Endothelial cell (in vitro differentiated cells): ENCODE results near the gene ANKS1B. TPM values are rescaled to one million over a fixed set of nuclear protein-coding genes. Genes with fewer than 3 reads are reported as not detected.

Experiments
- DNase-seq: peaks from one replicate; pipeline ENCODE4 v3.0.0; 2021; ENCODE audit warnings: low spot score
- H3K27ac Mint-ChIP-seq: one replicate; pipeline ENCODE4 v1.8.0; 2021; ENCODE audit warnings: mixed read lengths, inconsistent platforms; ENCODE audit not compliant: unreplicated experiment
- H3K27me3 Mint-ChIP-seq: one replicate; pipeline ENCODE4 v1.8.0; 2021; ENCODE audit warnings: mild to moderate bottlenecking, moderate library complexity, mixed read lengths, inconsistent platforms; ENCODE audit not compliant: unreplicated experiment
- H3K36me3 Mint-ChIP-seq: one replicate; pipeline ENCODE4 v1.8.0; 2021; ENCODE audit warnings: mild to moderate bottlenecking, low read depth, mixed read lengths, inconsistent platforms; ENCODE audit not compliant: unreplicated experiment
- H3K4me1 Mint-ChIP-seq: one replicate; pipeline ENCODE4 v1.8.0; 2021; ENCODE audit warnings: mild to moderate bottlenecking, mixed read lengths, inconsistent platforms; ENCODE audit not compliant: unreplicated experiment
- H3K4me3 Mint-ChIP-seq: one replicate; pipeline ENCODE4 v1.8.0; 2021; ENCODE audit warnings: mild to moderate bottlenecking, mixed read lengths, inconsistent platforms; ENCODE audit not compliant: unreplicated experiment
- H3K9me3 Mint-ChIP-seq: one replicate; pipeline ENCODE4 v1.8.0; 2021; ENCODE audit warnings: mixed read lengths, inconsistent platforms; ENCODE audit not compliant: unreplicated experiment
- total RNA-seq: library from RNA; stranded (reverse); fragmentation: NEBNext Ultra II Directional; extraction: Animal tissue kit (Norgen Biotek cat#: 25700); gene quantifications from one replicate; pipeline ENCODE4 v1.2.1, GENCODE V29; 2021; ENCODE audit not compliant: unreplicated experiment
- TF ChIP-seq, protein P1 (sequence below): fragments of 200-600 bp; sonication (generic); IDR thresholded peaks from one replicate; pipeline ENCODE4 v1.5.0; 2021; ENCODE audit warnings: antibody characterized with exemption; ENCODE audit not compliant: unreplicated experiment

Gene ANKS1B
- total RNA-seq, 1 donor from 2014 or later, result 2.6 TPM

DNA sequence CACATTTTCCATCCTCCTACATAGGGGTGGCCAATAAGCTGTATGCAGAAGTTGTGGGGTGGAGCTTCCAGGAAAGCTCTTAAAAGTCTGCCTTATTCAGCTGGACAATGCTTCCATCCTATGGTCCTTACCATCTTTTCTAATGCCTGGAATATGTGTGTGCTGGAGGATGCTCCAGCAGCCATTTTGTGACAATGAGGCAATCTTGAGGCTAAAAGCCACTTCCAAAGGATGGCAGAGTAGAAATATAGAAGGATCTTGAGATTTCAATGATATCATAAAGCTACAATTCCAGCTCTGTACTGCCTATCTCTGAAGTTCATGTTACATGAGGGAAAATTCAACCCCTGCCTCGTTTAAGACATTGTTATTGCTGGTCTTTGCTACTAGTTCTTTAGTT is 1244.0 kb downstream of the ANKS1B start:
- TF ChIP-seq, protein P1, sequence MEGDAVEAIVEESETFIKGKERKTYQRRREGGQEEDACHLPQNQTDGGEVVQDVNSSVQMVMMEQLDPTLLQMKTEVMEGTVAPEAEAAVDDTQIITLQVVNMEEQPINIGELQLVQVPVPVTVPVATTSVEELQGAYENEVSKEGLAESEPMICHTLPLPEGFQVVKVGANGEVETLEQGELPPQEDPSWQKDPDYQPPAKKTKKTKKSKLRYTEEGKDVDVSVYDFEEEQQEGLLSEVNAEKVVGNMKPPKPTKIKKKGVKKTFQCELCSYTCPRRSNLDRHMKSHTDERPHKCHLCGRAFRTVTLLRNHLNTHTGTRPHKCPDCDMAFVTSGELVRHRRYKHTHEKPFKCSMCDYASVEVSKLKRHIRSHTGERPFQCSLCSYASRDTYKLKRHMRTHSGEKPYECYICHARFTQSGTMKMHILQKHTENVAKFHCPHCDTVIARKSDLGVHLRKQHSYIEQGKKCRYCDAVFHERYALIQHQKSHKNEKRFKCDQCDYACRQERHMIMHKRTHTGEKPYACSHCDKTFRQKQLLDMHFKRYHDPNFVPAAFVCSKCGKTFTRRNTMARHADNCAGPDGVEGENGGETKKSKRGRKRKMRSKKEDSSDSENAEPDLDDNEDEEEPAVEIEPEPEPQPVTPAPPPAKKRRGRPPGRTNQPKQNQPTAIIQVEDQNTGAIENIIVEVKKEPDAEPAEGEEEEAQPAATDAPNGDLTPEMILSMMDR, result no peak
- Mint-ChIP-seq H3K9me3 (no peaks in the 10 kb centered on the region), H3K27me3 (peaks cover 3% of the 10 kb centered on the region), H3K36me3 (peaks cover 5% of the 10 kb centered on the region), H3K4me1 (no peaks in the 10 kb centered on the region), H3K4me3 (no peak overlapping the region), H3K27ac (peak overlapping the region; percentile 11)
- DNase-seq, result no peak

DNA sequence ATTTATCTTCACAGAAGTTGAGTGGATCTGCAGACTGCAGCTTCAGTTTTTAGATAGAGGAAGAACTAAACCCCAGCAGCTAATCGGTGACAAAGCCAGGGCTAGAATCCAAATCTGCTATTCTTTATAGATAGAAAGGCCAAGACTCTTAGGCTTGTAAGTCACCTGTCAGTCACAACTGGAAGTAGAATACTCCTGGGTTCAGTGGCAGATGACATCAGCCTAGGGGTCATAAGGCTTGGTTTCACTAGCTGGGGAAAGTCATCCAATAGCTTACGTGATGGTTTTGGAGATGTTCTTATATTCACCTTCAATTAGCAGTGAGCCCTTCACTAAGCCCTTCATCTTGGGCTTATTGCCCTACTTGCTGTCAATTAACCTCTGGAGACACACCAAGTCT is 1246.2 kb downstream of the ANKS1B start:
- H3K9me3 Mint-ChIP-seq, result no peaks in the 10 kb centered on the region

GRCh38 chr12:98738002-98738401 is 1246.7 kb downstream of the ANKS1B start:
- Mint-ChIP-seq H3K4me1 (peaks cover 7% of the 10 kb centered on the region), H3K9me3 (no peaks in the 10 kb centered on the region), H3K36me3 (peaks cover 8% of the 10 kb centered on the region), H3K4me3 (no peak overlapping the region), H3K27me3 (peaks cover 3% of the 10 kb centered on the region), H3K27ac (no peak overlapping the region)
- no peak for DNase-seq
- TF ChIP-seq, protein P1, result no peak

More for the DNA sequence above, 1246.2 kb downstream of the ANKS1B start:
- Mint-ChIP-seq H3K4me1 (peaks cover 7% of the 10 kb centered on the region), H3K27ac (no peak overlapping the region), H3K4me3 (no peak overlapping the region), H3K27me3 (peaks cover 3% of the 10 kb centered on the region), H3K36me3 (peaks cover 8% of the 10 kb centered on the region)
- TF ChIP-seq, protein P1, result no peak
- no peak for DNase-seq

GRCh38 chr12:98737322-98737712 is 1247.4 kb downstream of the ANKS1B start:
- Mint-ChIP-seq H3K27me3 (peaks cover 3% of the 10 kb centered on the region), H3K4me1 (peaks cover 7% of the 10 kb centered on the region), H3K27ac (no peak overlapping the region), H3K4me3 (no peak overlapping the region), H3K9me3 (no peaks in the 10 kb centered on the region), H3K36me3 (peaks cover 13% of the 10 kb centered on the region)
- DNase-seq, result no peak
- TF ChIP-seq, protein P1, result no peak

DNA sequence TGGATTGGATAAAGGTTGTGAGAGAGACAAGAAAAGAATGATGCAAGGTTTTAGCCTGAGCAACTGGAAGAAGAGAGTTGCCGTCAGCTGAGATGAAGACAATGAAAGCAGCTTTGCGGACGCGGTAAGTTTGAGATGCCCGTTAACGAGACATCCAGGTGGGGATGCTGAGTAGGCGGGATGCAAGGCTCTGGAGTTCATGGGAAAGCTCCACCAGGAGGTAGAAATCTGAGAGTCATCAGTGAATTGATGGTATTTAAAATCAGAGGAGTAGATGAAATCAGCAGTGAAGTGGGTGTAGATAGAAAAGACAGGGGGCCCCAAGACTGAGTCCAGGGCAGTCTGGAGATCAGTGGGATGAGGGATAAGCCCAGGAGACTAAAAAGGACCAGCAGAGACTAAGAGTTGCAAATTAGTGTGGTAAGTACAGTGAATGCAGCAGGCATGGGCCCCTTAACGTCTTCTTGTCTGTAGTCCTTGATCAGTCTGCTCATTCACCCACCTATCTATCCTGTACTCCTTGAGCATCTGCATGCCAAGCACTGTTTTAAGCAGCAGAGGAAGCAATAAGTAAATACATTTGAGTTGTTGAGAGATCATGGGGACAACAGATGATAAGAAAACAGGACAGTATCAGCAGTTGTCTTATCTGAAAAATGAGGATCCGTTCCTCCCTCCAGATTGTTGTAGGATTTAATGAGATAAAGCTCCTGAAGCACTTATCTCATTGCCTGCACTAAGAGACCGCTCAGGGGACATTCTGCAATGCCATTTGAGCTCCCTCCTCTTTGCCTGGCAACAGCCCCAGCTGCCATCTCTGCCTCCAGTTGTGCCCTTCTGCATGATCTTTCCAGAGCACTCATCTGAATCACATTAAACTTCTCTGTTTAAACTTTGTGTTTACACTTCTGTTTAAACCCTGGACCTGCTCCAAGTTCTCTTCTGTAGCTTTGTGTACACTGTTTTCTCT is 1248.1 kb downstream of the ANKS1B start:
- no peaks in the 10 kb centered on the region for H3K9me3 Mint-ChIP-seq
- peaks cover 17% of the 10 kb centered on the region for H3K36me3 Mint-ChIP-seq
- no peak overlapping the region for H3K4me3 Mint-ChIP-seq
- peaks cover 3% of the 10 kb centered on the region for H3K27me3 Mint-ChIP-seq
- peaks cover 7% of the 10 kb centered on the region for H3K4me1 Mint-ChIP-seq
- H3K27ac Mint-ChIP-seq, result no peak overlapping the region
- TF ChIP-seq, protein P1, result no peak
- no peak for DNase-seq
